HG03103 (cell line): Measurements from ENCODE around the gene SLC2A6.

Experiments
- ATAC-seq: cut with Tn5 transposase; IDR thresholded peaks from one replicate; pipeline ENCODE4 v1.9.1; 2021; ENCODE audit warnings: low read depth; ENCODE audit not compliant: unreplicated experiment

SLC2A6 gene

DNA sequence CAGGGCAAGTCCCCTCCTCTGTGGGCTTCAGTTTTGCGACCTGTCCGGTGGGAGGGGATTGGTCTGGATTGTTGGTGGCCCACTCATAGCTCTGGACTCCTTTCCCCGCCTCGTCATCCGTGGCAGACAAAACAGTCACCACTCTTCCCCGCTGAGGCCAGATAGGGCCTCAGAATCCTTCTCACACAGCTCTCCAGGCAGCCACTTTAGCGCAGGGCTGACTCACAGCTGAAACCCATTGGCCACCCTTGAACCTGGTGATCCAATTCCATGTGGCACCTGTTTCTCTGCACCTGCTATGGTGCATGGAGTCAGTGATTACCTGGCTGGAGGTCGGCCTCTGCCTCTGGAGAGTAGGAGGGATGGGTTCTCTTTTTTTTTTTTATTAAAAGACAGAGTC lies 34.9 kb downstream of the SLC2A6 start:
- no peak for ATAC-seq

DNA sequence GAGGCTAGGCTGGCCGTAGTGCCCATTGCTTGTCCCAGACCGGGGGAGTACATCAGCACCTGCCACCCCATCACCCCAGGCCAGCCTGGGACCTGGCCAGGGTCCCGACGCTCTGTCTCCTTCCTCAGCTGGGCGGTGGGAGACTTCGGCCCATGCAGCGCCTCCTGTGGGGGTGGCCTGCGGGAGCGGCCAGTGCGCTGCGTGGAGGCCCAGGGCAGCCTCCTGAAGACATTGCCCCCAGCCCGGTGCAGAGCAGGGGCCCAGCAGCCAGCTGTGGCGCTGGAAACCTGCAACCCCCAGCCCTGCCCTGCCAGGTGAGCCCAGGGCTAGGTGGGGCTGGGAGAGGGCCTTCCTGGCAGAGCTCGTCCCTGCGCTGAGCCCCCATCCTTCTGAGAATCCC lies 35.7 kb downstream of the SLC2A6 start:
- ATAC-seq: no peak

DNA sequence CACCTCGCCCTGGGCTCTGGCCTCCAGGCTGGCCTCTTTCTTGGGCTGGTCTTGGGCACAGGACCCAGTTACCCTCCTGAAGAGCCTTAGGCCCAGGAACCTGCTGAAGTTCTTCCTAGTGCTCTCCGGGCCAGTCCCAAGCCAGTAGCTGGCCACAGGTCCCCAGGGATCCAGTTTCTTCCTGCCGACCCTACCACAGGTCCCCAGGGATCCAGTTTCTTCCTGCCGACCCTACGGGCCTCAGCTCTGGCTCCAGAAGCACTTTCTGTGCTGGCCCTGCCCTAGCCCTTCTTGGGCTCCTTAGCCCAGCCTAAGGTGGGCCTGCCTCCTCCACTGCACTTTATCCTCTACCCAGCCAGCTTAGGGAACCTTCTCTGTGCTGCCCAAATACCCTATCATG lies 37.3 kb downstream of the SLC2A6 start:
- ATAC-seq: no peak

DNA sequence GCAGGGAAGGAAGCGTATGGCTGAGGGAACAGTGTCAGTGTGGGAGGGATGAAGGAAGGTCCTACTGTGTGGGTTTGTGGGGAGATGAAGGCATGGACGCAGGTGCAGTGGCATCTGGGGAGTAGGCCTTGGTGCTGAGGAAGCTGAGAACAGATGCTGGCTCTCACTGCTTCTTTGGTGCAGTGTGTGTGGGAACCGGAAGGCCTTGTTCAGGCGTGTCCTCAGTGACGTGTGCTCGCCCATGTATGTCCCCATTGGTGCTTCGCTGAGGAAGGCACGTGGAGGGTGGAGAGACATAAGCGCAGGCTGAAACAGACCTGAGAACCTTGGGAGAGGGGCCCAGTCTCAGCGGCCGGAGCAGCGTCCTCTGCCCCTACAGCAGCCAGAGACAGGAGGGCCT lies 38.0 kb downstream of the SLC2A6 start:
- no peak for ATAC-seq

DNA sequence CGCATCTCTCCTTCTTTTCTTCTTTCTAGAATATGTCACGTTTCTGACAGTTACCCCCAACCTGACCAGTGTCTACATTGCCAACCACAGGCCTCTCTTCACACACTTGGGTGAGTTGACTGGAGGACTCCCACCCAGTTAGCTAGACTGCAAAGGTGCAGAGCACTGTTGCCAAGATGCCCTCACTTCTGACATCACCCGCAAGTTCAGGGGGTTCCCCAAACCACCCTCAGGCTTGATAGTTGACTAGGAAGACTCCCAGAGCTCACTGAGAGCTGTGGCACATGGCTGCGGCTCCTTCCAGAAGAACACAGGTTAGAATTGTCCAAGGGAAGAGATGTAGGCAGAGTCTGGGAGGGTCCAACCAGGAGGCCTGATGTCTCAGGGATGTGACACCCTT lies 39.6 kb downstream of the SLC2A6 start:
- ATAC-seq: no peak

DNA sequence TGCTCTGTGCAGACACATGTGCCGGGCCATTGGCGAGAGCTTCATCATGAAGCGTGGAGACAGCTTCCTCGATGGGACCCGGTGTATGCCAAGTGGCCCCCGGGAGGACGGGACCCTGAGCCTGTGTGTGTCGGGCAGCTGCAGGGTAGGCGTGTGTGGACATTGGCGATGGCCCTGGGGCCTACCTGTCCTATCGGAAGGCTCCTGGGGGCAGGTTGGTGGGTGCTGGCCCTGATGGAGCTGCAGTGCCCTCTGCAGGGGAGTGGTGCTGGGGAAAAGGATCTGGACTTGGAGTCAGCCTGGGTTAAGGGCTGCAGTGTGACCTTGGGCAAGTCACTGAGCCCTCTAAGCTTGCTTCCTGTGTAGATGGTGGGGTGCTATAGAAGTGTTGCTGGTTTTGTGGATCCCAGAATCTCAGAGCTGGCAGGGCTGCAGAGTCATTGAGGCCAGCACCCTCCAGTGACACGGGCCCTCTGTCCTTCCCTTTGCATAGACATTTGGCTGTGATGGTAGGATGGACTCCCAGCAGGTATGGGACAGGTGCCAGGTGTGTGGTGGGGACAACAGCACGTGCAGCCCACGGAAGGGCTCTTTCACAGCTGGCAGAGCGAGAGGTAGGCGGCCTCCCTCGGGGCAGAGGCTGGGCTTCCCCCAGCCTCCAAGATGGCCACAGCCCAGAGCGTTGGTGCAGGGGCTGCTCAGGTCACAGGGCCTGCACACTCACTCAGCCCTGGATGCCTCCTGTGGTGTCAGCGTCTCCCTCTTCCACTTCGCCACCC lies 41.0 kb downstream of the SLC2A6 start:
- ATAC-seq: no peak

DNA sequence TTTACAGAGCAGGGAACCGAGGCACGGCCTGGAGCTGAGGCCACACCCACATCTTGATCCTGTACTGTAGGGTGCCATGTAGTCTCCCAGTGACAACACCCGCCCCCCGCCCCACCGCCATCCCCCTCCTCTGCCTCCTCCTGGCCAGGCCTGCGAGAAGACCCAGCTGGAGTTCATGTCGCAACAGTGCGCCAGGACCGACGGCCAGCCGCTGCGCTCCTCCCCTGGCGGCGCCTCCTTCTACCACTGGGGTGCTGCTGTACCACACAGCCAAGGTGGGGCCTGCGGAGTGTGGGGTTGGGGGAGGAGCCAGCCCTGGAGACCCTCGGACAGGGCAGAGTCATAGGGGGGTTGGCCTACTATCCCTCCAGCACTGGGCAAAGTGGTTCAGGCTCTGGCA lies 42.2 kb downstream of the SLC2A6 start:
- ATAC-seq: no peak

DNA sequence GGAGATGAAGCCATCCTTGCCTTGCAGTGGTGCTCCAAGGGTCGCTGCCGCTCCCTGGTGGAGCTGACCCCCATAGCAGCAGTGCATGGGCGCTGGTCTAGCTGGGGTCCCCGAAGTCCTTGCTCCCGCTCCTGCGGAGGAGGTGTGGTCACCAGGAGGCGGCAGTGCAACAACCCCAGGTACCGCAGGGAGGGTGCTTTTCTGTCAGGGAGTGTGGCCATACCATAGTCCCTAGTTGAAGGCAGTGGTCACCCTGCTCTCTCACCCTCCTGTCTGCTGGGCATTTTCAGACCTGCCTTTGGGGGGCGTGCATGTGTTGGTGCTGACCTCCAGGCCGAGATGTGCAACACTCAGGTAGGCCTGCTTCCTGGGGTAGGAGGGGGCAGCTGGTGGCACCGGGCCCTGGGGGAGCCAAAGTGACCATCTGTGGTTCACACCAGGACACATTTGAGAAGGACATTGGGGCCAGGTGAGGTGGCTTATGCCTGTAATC lies 45.5 kb downstream of the SLC2A6 start:
- ATAC-seq: no peak

DNA sequence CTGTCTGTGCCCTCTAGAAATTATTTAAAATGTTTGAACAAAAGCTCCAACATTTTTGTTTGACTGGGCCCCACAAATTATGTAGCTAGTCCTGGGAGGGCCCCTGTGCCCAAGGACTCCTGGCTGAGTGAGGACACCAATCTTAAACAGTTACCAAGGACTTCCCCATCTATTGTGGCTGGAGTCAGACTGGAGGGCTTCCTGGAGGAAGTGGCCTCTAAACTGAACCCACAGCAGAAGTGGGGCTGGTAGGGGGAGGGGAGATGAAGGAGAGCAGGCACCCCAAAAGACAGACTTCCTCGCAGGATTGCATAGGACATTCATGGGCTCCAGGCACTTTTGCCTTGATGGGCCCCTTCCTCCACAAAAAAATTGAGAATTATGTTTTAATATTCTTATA lies 48.7 kb downstream of the SLC2A6 start:
- ATAC-seq: no peak

DNA sequence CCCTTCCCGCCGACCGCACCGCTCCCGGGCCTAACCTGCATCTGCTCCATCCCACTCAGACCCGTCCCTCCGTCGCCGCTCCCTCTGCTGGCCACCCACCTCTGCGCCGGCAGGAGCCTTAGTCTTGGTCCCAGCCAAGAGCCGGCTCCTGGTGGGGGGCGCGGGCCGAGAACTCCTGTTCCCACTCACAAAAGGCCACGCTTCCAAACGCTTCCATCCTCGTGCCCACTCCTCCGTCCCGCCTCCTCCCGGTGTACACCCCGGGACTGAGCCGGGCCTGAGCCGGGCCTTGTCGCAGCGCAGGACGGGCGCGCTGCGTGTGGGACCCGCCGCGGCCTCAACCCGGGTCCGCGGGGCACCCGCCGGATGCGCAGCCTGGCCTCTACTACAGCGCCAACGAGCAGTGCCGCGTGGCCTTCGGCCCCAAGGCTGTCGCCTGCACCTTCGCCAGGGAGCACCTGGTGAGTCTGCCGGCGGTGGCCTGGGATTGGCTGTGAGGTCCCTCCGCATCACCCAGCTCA lies 49.2 kb downstream of the SLC2A6 start:
- ATAC-seq: no peak

DNA sequence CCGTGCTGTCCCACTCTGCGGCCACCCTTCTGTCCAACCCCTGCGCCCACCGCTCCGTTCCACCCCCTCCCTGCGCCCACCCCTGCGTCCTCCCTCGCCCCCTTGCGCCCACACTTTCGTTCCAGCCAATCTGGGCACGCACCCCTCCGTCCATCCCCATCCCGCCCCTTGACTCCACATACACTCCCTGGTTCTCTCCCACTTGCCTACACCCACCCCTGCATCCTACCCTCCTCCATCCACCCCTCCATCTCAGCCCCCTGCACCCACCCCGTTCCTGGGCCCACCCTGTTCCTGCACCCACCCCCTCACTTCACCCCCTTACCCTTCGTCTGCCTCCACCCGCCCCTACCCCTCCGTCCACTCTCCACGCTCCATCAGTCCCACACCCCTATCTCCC lies 49.7 kb downstream of the SLC2A6 start:
- no peak for ATAC-seq

DNA sequence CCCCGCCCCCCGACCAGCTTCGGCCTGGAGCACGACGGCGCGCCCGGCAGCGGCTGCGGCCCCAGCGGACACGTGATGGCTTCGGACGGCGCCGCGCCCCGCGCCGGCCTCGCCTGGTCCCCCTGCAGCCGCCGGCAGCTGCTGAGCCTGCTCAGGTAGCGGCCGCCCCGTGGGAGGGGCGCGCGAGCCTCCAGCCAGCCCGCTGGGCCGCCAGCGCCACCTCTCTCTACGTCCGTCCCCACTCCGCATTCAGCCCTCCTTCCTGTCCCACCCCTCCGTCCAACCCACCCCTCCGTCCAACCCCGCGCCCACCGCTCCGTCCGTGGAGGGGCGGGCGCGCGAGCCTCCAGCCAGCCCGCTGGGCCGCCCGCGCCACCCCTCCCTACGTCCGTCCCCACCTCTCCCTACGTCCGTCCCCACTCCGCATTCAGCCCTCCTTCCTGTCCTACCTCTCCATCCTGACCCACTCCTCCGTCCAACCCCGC lies 50.2 kb downstream of the SLC2A6 start:
- no peak for ATAC-seq

DNA sequence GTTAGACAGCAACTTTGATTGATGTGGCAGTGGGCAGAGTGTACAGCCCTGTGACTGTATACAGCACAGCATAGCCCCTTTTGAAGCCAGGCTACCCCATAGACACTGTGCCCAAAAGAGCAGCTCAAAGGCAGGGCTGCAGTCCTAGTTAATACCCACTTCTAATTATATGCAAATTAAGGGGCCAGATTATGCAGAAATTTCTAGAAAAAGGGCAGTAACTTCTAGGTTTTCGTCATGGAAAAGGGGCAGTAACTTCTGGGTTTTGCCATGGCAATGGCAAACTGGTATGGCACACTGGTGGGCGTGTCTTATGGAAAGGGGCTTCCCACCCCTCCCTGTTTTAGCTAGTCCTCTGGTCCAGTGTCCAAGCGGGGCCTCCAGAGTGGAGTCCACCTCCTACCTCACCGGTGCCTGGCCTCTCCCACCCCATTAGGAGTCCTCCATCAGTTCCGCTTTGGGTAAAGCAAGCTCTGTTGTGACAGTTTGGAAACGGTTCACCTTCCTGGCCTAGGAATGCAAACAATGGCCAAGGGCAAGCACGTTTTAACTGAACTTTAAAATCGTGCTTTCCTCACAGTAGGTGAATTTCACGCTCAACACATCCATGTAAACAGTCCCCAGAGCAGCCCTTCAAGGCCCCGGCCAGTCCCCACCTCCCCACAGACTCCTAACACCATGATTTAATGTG lies 51.1 kb downstream of the SLC2A6 start:
- no peak for ATAC-seq

DNA sequence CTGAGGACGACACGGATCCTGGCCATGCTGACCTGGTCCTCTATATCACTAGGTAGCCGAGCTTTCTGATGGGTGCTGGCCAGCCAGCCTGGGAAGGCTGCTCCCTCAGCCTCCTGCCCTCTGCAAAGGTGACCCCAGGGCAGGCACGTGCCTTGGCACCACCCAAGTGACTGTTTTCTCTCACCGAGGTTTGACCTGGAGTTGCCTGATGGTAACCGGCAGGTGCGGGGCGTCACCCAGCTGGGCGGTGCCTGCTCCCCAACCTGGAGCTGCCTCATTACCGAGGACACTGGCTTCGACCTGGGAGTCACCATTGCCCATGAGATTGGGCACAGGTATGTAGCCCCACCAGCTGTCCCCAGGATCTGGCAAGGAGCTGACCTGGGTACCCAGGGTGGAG lies 52.9 kb downstream of the SLC2A6 start:
- no peak for ATAC-seq

DNA sequence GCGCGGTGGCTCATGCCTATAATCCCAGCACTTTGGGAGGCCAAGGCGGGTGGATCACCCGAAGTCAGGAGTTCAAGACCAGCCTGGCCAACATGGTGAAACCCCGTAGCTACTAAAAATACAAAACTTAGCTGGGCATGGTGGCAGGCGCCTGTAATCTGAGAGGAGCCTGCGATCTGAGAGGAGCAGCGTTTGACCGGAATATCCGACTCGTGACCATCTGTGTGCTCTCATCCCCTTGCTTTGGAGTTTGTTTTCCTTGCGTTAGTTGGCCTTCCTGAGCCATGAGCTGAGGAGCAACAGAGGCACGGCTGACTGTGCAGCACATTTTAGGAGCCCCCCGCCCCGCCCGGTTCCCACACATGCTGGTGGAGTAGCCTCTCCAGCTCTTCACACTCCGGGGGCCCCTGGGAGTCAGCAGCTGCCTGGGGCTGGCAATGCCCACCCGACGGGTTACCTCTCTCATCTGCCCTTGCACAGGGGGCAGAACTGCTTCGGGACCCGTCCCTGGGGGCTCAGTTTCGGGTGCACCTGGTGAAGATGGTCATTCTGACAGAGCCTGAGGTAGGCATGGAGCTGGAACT lies 53.8 kb downstream of the SLC2A6 start:
- no peak for ATAC-seq

DNA sequence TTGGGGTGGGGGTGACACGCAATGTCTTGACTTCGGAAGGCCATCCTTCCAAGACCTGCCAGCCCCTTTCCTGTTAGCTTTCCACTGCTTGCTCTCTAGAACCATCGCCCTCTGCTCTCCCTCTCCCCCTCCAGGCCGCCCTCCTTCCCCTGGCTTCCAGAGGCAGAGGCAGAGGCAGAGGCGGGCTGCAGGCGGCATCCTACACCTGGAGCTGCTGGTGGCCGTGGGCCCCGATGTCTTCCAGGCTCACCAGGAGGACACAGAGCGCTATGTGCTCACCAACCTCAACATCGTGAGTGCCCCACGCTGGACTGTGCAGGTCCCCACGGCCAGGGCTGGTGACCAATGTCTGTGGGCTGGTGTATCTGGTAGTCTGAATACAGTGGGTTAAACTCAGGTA lies 54.7 kb downstream of the SLC2A6 start:
- ATAC-seq: no peak

DNA sequence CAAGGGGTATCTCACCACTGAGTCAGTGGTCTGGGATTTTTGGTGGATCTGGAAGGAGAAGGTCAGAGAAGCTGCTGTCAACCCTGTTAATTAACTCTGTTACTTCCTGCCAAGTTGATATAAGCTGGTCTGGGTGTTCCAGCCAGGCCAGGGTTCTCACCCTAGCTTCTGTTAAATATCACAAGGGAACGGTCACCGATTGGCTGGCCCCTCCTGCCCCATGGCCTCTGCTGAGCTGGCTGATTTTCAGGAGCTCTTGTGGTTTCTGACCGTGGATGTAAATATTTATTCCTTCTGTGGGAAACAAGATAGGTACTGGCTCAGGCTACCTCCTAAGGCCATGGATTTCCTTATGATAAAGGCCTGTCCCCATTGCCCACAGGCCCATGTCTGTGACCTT lies 55.7 kb downstream of the SLC2A6 start:
- no peak for ATAC-seq

DNA sequence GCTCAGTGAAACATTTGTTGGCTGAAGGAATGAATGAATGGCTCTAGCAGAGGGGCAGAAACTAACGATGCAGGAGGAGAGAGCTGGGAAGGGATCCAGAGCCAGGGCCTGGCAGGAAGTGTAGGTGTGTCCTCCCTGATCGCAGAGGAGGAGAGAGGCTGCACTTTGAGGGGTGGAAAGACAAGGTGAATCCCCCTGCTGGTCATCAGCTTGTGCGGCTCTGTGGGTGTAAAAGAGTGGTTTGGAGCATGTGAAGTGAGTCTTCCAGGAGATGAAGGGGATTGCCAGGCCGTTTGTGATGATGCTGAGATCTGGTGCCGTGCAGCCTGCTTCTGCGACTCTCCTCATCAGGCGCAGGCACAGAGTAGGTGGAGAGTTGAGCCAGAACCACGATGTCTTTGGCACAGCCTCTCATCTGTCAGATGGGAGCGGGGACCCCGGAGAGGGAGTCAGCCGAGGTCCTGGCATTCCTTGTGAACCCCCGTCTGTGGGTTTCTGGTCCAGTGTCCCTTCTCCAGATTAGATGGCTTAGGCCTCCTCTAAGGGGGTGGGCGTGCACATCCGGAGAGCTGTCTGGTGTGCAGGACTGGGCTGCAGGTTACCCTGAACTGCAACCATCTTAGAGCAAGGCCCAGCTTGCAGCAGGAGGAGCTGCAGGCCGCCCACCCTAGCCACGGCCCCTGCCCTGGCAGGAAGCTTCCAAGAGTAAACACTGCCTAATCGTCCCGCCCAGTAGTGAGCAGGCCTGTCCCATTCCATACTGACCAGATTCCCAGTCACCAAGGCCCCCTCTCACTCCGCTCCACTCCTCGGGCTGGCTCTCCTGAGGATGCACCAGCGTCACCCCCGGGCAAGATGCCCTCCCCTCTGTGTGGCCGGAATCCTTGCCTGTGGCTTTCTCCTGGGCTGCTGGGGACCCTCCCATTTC lies 57.0 kb downstream of the SLC2A6 start, which contains the start of gene ADAMTS13:
Gene ADAMTS13 (plus strand): TSS at position 753 of the 928 bp plus-strand sequence. CDS start 77 bp downstream, at position 830.
- ATAC-seq: no peak
